ACHN (cell line): ENCODE measurements around the gene UNC5B.
"Not testable (repeated sequence)": the region's sequence is repeated elsewhere in the genome, so short reads cannot be mapped to it uniquely, and the experiment has no call there.

ENCODE experiments used
- DNase-seq: peaks from one replicate; pipeline ENCODE4 v3.0.0-alpha.2; 2015
- in situ Hi-C: cut with HindIII; loops from 2 replicates; pipeline ENCODE4 v1.10.0; 2017; ENCODE audit warnings: low sequenced_read_pairs, low pct_ligation_motif_present, low pct_unique_long_range_greater_than_20kb

Gene UNC5B

DNA sequence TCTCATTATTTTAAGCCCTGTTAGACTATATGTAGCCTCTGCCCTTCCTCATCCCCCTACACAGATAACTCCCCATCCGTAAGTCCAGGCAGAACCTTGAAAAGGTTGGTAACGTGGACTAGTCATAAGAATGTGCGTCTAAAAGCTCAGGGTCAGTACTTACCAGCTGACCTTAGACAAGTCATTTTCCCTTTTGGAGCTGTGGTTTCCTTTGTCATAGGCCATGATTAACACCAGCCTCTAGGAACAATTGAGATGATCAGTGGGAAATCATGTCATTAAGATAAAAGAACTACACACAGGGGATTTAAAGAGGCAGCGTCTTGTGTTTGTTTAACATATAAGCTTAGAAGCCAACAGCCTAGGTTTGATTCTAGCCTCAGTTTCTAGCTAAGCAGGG lies 6.9 kb upstream of the UNC5B start:
- DNase-seq: no peak
- in situ Hi-C loops: no loop called here

GRCh38 chr10:71206911-71207310 lies 5.5 kb upstream of the UNC5B start:
- DNase-seq: no peak
- in situ Hi-C loops: no loop called here

DNA sequence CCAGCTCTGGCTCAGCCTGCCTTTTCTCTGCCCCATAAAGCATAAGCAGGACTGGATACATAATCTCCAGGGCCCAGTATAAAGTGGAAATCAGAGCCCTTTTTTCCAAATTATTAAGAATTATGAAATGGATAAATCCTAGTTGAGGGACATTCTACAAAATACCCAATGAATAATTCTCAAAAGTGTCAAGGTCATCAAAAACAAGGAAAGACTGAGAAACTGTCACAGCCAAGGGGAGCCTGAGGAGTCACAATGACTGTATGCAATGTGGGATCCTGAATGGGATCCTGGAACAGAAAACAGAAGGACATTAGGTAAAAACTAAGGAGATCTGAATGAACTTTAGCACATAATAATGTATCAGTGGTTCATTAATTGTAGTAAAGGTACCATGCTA lies 4.8 kb upstream of the UNC5B start:
- in situ Hi-C loops: no loop called here
- DNase-seq: no peak

- in situ Hi-C loops: no loop called here
- no peak for DNase-seq
These were observed 3.0 kb upstream of the UNC5B start for GRCh38 chr10:71209352-71209715.

- no peak for DNase-seq
- in situ Hi-C loops: no loop called here
These were observed 2.4 kb upstream of the UNC5B start for GRCh38 chr10:71209731-71210541.

GRCh38 chr10:71210542-71210871 lies 1.9 kb upstream of the UNC5B start:
- DNase-seq: no peak
- in situ Hi-C loops: no loop called here

- DNase-seq: no peak
- in situ Hi-C loops: no loop called here
These were observed 1.3 kb upstream of the UNC5B start for GRCh38 chr10:71211053-71211452.

- in situ Hi-C loops: no loop called here
- DNase-seq: no peak
These were observed 524 bp upstream of the UNC5B start for GRCh38 chr10:71211775-71212317.

DNA sequence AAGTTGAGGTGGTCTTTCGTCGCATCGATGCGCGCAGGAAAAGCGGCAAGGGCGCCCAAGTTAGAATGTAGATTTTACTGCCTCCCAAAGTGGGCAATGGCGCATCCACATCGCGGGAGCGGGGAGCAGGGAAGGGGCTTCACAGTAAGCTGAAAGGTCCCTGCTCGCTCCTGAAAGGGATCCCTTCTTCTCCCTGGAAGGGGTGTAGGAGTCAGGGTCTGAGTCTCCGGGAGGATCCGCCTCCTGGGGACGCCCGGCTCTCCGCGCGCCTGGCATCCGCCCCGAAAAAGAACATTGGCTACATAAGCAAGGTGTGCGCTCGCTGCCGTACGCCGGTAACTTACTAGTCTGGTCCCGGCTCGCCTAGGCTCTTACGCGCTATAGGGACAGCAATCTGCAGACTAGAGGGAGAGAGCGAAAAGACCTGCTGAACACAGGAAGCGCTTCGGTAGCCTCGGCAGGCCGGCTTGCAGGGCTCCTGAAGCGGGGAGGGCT lies 804 bp downstream of the UNC5B start:
- in situ Hi-C loops: no loop called here
- DNase-seq: peak; percentile 65

DNA sequence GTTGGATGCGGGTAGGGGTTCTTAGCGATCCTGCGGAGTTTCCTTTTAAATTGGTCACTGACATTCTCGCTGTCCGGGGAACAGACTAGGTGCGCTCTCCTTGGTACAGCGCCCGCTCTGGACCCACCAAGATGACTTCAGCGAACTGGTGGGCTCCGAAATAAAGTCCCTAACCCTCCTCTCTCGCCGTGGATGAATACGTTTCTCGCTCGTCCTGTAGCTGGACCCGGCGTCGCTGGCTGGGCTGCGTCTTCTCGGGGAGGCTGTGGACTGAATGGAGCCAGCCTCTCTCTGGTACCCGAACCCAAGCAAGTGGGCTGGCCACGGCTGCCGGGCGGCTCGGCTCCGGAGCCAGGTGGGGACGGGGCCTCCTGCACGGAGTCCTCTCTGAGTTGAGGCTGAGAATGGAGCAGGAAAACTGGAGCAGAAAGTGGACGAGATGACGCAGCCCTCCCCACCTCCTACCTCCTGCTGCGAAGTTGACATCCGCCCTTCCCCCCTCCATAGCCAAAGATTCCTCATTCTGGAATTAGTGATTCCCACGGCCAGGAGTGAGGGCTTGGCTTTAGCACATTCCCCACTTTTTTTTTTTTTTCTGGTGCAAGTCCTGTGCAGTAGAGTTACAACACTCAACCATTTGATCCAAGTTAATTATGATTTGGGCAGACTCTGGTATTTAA lies 1.5 kb downstream of the UNC5B start:
- in situ Hi-C loops: no loop called here
- peak; percentile 26 for DNase-seq

DNA sequence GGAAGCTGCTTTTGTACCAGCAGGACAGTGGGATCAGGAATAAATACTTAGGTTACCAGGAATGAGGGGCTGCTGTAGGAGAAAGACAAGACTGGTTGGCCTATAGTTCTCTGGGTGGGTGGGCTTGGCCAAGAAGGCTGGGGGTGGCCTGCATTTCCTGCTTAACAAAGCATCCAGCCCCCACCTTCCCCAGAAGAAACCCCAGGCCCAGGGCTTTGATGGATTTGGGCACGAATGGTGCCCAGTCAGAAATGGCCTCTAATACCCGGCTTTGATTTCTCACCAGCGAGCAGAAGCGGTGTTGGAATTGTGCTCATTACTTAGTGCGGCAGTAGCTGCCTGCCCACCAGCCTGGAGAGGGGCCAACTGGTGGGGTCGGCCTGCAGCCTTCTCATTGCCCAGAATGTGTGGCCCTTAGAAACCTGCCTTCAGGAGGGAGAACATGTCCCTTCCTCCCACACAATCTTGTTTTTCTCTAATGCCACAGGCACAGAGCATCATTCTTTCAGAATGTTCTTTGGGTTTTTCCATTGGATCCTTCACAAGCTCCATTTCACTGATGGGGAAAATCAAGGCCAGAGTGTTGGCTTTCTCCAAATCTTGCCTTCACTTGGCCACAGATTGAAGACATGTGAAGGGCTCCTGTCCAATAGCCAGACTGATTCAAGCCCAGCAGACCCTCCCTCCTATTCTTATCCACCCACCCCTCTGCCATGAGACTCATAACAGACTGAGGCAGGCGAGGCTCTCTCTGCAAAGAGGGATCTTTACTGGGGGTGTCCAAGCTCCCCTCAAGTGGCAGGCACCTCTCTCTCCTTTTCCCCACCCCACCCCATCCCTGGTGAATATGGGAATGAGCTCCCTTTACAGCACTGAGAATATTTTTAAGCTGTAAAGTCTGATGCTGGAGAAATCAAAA lies 2.5 kb downstream of the UNC5B start:
- in situ Hi-C loops: no loop called here
- no peak for DNase-seq

DNA sequence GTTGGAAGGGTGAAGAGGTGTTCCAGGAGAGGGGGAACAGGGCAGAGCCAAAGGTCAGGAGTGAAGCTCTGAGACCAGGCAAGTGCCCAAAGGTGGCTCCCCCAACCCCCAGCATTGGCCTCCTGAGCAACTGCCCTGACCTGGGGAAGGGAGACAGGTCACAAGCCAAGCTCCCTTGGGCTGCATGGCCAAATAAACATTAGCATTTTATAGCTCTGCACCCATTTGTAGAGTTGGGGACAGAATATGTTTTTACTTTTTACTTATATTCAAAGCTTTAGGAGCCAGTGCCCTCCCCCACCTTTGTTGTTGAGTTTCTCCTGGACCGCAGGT lies 4.0 kb downstream of the UNC5B start:
- no peak for DNase-seq
- in situ Hi-C loops: no loop called here

DNA sequence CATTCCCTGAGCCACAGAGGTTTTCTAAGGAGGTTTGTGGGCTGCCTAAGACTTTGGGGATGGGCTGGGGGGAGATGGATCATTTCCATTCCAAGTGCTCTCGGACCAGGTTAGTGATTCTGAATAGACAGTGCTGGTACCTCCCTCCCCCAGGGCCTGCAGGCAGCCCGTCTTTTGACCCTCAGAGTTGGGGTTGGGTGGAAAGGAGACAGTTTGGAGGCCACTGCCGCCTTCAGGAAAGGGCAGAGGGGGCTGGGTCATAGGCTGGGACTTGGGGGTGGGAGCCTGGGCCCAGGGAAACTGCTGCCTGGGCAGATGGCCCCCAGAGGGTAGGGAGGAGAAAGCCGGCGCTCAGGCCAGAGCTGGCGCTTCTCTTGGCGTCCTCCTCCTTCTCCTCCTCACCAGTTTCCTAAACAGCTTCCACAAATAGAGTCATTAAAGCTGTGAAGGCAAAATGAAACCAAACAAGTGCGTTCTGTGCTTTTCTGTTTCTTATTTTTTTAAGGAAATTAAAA lies 4.4 kb downstream of the UNC5B start:
- DNase-seq: no peak
- in situ Hi-C loops: no loop called here

DNA sequence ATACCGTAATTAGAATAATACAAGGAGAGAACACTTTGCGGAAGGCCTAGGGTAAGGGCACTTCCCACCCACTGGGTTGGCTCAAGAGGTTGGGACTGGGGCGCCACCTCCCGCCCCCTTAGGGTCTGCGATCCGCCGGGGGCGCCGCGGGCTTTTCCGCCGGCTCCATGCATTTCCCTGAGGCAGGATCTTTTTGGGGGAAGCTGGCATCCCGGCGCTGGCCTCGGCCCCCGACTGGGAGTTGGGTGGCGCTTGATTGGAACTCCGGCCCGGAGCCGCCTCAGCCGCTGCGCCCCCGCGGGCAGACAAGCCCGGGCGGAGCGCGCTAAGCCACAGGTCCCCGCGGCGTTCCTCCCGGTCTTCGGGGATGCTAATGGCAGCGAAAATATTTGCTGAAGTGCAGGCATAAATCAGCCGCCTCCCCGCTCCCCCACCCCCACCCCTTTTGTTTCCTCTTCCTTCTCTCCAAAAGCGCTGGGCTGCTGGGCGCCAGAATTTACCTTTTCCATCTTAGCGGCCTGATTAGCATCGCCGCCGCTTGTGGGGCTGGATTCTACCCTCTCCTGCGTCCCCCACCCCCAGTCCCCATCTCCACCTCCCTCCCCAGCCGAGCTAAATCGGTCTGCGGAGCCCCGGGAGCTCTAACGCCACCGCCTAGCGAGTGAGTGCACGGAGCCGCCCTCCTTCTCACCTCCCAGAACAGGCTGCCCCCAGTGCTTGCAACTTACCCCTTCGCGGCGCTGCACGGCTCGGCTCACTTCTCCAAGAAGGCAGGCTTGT lies 5.1 kb downstream of the UNC5B start:
- DNase-seq: peak; percentile 30
- in situ Hi-C loops: no loop called here

GRCh38 chr10:71218046-71218650 lies 5.8 kb downstream of the UNC5B start:
- no peak for DNase-seq
- in situ Hi-C loops: no loop called here

GRCh38 chr10:71218651-71219050 lies 6.3 kb downstream of the UNC5B start:
- in situ Hi-C loops: no loop called here
- DNase-seq: no peak

DNA sequence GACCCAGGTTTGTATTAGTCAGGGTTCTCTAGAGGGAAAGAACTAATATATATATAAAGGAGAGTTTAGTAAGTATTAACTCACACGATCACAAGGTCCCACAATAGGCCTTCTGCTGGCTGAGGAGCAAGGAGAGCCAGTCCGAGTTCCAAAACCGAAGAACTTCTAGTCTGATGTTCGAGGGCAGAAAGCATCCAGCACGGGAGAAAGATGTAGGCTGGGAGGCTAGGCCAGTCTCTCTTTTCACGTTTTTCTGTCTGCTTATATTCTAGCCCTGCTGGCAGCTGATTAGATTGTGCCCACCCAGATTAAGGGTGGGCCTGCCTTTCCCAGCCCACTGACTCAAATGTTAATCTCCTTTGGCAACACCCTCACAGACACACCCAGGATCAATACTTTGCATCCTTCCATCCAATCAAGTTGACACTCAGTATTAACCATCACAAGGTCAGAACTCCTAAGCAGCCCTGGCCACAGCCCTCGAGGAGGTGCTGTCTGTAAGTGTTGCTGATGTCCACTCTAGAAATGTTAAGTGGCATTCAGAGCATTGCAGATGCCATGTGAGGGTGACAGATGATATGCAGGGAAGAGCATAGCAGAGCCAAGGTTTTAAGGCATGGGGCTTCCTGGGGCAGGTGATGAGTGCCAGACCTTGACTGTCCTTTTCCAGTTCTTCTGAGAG lies 7.0 kb downstream of the UNC5B start:
- DNase-seq, in situ Hi-C loops: not testable (repeated sequence)
